ENCODE data around the gene LDHB. TPM values are rescaled to one million over a fixed set of nuclear protein-coding genes. Genes with fewer than 3 reads are reported as not detected.

LDHB gene
- total RNA-seq, 1 donor from 2014 or later: 2,064 TPM

Other genes starting within 250 kb of the LDHB start
- gene PYROXD1, start 220.2 kb downstream of the LDHB start, total RNA-seq: 17.1 TPM
- 18.0 TPM for gene RECQL, start 156.2 kb downstream of the LDHB start, total RNA-seq
- 15.6 TPM for gene GOLT1B, start 156.1 kb downstream of the LDHB start, total RNA-seq
- 11.0 TPM for gene SPX, start 131.5 kb downstream of the LDHB start, total RNA-seq
- gene GYS2, start 53.0 kb downstream of the LDHB start, total RNA-seq: not detected
- 53.5 TPM for gene KCNJ8, start 116.9 kb upstream of the LDHB start, total RNA-seq

All from Right ventricle myocardium superior (tissue), 1 donor.